HG02981 (cell line): ENCODE results near the gene CNTN4.
"Not testable (repeated sequence)": the region's sequence is repeated elsewhere in the genome, so short reads cannot be mapped to it uniquely, and the experiment has no call there.

Experiments
- ATAC-seq: cut with Tn5 transposase; IDR thresholded peaks from one replicate; pipeline ENCODE4 v1.9.1; 2021; ENCODE audit warnings: mild to moderate bottlenecking, moderate library complexity; ENCODE audit not compliant: unreplicated experiment

CNTN4 gene

GRCh38 chr3:2511356-2511755, 412.7 kb downstream of the CNTN4 start:
- no peak for ATAC-seq

DNA sequence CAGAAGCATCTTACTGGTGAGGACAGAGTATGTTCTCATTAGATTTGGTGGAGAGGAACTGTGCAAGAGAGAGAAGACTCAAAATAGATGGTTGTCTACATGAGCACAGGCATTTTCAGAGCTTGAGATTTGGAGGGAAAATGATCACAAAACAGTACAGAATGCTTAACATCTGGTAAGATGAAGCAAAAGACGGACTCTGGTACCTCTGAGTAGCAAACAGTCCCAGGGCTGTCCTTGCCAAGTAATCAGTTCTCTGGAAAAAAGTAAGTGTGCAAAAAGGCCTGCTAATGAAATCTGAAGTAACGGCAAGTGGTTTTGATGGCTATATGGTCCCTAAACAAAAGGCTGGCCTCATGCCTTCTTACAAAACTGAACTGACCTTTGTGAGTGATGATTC, 414.2 kb downstream of the CNTN4 start:
- ATAC-seq: no peak

- ATAC-seq: no peak
These were observed 415.3 kb downstream of the CNTN4 start for GRCh38 chr3:2513986-2514385.

- ATAC-seq: no peak
These were observed 418.2 kb downstream of the CNTN4 start for GRCh38 chr3:2516762-2517441.

DNA sequence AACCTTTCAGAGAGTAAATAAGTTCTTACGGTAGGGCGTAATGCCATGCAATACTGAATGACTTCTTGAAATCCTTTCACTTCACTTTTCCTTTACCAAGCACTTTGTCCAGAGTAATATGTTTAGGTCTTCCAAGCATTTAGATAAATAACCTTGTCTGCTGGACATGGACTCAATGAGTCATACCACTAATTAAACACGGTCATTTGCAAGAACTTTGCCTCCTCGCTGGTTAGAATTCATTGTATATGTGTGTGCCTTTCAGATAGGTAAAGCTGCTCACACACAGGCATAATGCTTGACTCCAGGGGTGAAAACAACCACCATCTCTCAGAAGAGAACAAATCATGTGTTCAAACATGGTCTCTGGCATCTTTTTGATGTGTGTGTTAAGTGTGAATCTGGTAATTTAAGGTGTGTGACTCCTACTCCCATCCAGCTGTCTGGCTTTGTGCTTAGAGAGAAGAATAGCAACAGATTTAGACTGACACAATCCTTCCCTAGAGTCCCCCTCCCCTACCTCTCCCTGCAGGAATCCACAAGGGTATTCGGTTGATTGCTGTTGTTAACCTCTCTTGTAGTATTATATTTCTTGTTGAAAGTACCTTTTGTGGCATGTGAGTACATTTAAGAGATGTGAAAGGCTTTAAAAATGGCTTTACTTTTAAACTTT, 419.0 kb downstream of the CNTN4 start:
- no peak for ATAC-seq

DNA sequence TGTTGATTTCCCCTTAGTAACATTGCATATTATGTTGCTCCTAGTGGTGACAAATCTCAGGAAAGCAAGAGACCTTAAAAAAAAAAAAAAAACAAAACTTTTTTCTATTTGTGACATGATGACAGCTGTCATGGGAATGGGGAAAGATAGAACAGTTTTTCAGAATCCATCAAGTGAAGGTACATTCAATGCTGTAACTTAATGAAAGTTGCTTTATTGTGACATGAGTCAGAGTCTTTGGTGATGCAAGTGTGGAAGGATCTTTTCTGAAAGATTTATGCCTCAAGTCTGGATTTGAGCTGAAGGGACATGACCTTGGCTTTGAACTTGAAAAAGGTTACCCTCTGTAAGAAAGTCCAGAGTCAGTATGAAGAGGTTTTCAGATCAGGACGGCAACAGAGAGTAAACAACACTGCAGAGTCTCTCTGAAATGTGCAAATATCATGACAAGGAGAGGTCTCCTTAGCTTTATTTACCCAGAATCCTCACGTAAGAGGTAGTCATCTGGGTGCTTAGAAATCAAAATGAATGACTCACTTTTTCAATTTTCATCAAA, 424.7 kb downstream of the CNTN4 start:
- ATAC-seq: no peak

DNA sequence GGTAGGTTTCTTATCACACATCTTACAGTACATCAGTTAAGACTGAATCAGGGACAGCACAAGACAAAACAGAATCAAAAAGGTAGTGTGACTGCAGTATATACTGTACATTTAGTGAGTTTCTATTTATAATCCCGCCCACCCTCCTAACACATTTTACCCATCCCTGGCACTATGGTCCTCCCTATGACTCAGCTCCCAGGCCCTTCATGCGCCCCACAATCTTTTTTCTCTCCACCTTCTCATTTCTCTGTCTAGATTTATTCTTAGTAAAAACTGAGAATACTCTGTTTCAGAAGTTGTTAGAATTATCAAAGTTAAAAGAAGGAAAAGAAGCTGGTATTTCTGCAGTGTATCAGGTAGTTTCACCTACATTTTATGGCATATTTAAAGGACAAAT, 427.3 kb downstream of the CNTN4 start:
- no peak for ATAC-seq

DNA sequence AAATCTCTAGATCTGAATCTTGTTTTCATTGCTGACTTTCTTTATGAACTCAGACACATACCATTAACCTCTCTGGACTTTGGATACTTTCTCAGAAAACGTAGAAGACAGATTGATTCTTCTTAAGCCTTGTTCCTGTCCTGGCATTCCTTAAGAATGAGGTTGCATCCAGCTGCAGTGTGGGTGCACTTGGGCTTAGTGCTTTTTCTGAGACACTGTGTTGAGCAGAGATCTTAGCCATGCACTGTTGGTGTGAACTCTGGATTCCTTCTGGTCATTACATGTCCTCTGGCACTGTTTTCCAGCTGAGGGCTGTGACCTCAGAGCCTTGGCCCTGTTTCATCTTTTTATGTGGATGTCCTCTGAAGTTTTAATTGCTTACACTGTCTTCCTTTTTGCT, 428.3 kb downstream of the CNTN4 start:
- ATAC-seq: no peak

DNA sequence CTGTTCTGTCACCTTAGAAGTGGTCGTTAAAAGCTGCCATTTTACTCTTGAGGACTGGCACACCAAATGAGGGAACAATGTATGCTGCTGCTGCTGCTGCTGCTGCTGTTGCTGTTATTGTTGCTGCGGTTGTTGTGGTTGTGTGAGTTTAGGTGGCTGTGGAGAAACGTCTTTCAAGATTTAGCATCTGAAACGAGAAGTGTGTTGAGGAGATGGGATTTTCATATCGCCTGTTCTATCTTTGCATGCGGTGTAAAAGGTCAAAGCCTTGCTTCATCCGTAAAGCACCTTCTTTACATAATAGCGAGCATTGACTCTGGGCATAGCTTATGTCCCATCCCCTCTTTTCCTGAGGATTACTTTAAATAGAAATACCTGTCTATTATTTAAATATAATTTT, 428.7 kb downstream of the CNTN4 start:
- not testable (repeated sequence) for ATAC-seq

DNA sequence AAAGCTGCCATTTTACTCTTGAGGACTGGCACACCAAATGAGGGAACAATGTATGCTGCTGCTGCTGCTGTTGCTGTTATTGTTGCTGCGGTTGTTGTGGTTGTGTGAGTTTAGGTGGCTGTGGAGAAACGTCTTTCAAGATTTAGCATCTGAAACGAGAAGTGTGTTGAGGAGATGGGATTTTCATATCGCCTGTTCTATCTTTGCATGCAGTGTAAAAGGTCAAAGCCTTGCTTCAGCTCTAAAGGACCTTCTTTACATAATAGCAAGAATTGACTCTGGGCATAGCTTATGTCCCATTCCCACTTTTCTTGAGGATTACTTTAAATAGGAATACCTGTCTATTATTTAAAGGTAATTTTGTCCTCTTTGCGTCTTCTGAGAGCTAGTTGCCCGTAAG, 436.1 kb downstream of the CNTN4 start:
- not testable (repeated sequence) for ATAC-seq

DNA sequence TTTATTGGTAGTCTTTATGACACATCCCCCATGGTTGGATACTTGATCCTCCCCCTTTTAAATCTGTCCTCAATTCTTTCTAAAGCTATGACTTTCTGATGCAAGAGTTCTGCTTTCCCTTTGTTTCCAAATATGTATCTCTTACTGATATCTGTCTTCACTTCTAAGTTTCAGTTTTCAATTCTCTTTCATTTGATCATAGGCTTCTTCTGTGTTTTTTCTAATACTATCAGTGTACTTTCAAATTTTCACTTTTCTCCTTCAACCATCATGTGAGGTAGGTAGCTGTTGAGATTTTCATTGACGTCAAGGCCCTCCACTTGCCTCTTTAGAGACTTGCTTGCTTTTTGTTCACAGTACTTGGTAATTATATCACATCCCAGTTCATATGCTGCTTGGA, 436.5 kb downstream of the CNTN4 start:
- no peak for ATAC-seq

DNA sequence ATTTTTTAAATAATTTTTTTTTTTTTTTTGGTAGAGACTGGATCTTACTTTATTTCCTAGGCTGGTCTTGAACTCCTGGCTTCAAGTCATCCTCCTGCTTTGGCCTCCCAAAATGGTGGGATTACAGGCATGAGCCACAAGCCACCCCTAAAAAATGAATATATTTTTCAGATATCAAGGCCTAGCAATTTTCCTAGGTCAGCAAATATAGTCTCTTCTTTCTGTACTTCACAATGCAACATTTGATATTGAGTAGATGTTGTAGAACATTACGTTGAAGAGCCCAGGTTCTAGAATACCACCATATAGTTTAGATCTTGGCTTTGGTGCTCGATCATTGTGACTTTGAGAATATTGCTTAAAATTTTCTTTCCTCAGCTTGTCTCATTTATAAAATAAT, 437.9 kb downstream of the CNTN4 start:
- ATAC-seq: no peak

GRCh38 chr3:2540115-2540514, 441.4 kb downstream of the CNTN4 start:
- ATAC-seq: no peak

DNA sequence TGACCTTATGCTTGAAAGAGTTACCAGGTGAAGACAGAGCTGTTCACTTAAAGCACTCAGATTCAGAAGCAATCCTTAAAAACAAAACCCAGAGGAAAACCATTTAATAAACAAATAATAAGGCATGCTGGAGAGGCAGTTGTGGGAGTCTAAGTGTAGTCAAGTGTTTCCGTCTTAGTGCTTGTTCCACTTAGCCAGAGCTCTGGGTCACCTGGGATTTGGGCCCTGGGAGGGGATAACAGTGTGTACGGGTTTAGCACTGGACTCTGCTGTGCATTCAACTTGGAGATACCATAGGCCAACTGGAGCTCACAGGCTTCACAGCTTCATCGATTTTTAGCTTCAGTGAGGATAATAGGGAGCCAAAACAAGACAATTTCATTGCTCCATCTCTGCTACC, 444.6 kb downstream of the CNTN4 start:
- no peak for ATAC-seq

DNA sequence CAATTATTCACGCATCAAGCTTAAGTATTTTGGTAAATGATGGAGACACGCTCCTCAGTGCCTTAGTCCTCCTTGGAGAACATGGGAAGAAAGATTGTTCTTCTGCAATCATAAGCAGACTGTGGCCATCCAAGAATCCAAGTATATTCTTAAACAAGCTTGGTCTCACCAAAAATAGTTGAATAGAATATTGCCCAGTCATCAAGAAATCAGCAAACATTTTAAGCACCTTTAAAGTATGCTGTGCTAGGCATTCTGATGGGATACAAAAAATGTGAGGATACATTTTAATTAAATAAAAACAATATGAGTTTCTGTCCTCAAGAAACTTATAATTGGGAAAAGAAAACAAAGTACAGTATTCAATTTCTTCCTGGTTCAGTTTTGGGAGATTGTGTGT, 445.5 kb downstream of the CNTN4 start:
- no peak for ATAC-seq

DNA sequence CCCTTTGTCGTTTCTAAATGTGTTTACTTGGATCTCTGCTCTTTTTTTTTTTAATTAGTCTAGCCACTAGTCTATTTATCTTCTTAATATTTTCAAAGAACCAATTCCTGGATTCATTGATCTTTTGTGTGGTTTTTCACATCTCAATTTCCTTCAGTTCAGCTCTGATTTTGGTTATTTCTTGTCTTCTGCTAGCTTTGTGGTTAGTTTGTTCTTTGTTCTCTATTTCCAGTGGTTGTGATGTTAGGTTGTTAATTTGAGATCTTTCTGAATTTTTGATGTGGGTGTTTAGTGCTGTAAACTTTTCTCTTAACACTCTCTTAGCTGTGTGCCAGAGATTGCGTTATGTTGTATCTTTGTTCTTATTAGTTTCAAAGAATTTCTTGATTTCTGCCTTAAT, 446.1 kb downstream of the CNTN4 start:
- ATAC-seq: no peak

DNA sequence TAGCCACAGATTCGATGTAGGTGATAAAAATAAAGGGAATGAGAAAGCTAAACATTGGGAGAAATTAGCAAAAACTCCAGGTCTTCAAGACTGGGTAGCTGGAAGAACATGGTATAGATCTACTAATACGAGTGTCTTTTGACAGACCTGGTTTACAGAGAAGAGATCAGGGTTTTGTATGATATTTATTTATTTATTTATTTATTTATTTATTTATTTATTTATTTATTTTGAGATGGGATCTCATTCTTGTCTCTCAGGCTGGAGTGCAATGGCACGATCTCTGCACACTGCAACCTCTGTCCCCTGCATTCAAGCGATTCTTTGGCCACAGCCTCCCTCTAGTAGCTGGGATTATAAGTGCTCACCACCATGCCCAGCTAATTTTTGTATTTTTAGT, 448.4 kb downstream of the CNTN4 start:
- no peak for ATAC-seq

DNA sequence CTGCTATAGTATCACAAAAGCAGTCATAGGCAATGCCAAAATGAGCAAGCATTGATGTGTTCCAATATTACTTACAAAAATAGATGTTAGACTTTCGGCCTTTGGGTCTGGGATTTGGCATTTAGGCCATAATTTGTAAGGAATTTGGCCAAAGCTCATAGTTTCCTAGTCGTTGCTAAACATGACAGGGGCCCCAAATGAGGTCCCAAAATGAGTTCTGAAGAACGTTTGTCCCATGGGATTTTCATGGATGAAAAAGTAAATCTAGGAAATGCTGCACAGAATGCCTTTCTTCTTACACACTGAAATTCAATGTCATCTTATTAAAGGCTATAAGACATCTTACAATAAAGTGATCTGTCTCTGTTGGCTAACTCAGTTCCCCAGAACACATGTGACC, 456.0 kb downstream of the CNTN4 start:
- no peak for ATAC-seq

DNA sequence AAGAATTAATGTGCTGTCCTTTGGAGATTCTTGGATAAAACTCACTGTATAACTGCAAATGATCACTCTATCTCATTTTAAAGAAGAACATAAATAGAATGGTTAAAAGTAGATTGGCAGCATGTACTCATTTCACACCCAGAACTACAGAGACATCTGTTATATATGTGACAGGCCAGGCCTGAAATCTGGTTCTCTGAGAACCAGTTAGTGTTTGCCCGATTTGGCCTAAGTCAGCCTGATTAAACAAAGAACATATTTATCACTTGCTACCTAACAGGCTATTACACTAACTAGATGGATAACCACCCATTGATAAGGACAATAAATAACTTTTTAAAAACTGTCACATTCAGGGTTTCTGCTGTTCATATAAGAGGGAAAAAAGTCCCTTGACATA, 460.1 kb downstream of the CNTN4 start:
- no peak for ATAC-seq

- no peak for ATAC-seq
These were observed 468.8 kb downstream of the CNTN4 start for GRCh38 chr3:2567451-2567850.

GRCh38 chr3:2568156-2568555, 469.5 kb downstream of the CNTN4 start:
- ATAC-seq: no peak

DNA sequence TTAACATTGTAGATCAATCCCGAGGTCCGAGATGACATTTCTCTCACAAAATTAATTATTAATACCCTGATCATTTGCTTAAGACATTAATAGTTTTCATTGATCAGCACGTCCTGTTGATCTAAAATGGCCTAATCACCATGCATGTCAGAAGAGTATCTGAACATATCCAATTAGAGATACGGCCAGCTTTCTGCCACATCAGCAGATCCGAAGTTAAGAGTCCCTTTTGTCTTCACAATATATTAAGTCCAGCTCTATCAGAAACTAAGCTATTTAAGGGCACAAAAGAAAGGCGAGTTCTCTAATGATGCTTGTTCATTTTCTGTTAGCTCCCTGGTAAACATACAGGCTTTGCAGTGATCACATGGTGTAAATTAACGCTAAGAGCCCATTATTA, 470.3 kb downstream of the CNTN4 start:
- ATAC-seq: no peak

- ATAC-seq: no peak
These were observed 478.9 kb downstream of the CNTN4 start for GRCh38 chr3:2577571-2577970.
